Activated CD8-positive, alpha-beta memory T cell treated with anti-CD3 and anti-CD28 coated beads, Interleukin-2, amount 10 ng/mL, durations not matched to agents 7 days and 5 days (primary cell): ENCODE results near the gene TMCC3. TPM values are rescaled to one million over a fixed set of nuclear protein-coding genes. Genes with fewer than 3 reads are reported as not detected.

ENCODE experiments used
- ATAC-seq: fragments of 150-1000 bp; cut with Tn5 transposase; one replicate; pipeline ENCODE4 v1.10.0; 2021; ENCODE audit warnings: moderate library complexity
- CTCF ChIA-PET: fragments of 350-600 bp; sonication (Branson Sonifier 250); formaldehyde crosslinking; loops from one replicate; lab custom pipeline; 2021; ENCODE audit warnings: antibody characterized with exemption; lab: Charles Lee
- DNase-seq: peaks from one replicate; pipeline ENCODE4 v3.0.0-alpha.2; 2020
- H3K27ac Mint-ChIP-seq: one replicate; pipeline ENCODE4 v1.8.0; 2021; ENCODE audit warnings: mild to moderate bottlenecking, mixed read lengths
- H3K27me3 Mint-ChIP-seq: one replicate; pipeline ENCODE4 v1.8.0; 2021; ENCODE audit warnings: mixed read lengths
- H3K36me3 Mint-ChIP-seq: one replicate; pipeline ENCODE4 v1.8.0; 2021; ENCODE audit warnings: mild to moderate bottlenecking, mixed read lengths
- H3K4me1 Mint-ChIP-seq: one replicate; pipeline ENCODE4 v1.8.0; 2021; ENCODE audit warnings: mixed read lengths
- H3K4me3 Mint-ChIP-seq: one replicate; pipeline ENCODE4 v1.8.0; 2021; ENCODE audit warnings: mild to moderate bottlenecking, moderate library complexity, mixed read lengths
- H3K9me3 Mint-ChIP-seq: one replicate; pipeline ENCODE4 v1.8.0; 2022; ENCODE audit warnings: low read depth, mixed read lengths
- microRNA-seq: library from miRNA; unstranded; fragments of <30 nt; microRNA quantifications from one replicate; pipeline ENCODE4 v1.2.0, GENCODE V29; 2022
- total RNA-seq, 2 experiments: library from RNA; stranded (reverse); gene quantifications; one replicate each; pipeline ENCODE4 v1.2.3, GENCODE V29; 2021

TMCC3 gene
- total RNA-seq, 2 experiments from 2014 or later, result 0.29 to 0.33 TPM

DNA sequence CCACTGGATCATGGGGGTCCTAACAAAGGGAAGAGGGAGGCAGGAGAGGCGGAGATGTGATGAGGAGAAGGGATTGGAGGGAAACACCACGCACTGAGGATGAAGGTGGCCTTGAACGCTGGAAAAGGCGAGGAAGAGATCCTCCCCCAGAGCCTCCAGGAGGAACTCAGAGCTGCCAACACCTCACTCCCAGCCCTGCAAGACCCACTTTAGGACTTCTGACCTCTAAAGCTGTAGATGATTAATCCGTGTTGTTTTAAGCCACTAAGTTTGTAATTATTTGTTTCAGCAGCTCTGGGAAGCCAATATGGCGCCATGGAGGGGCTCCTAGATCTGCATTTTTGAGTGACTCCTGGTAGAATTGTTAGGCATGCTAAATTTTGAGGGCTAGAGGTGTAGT, 116.1 kb downstream of the TMCC3 start:
- CTCF ChIA-PET, result interaction anchor here (1.0 to 2.0 kb wide), 4 partner anchors 100 to 399 kb away, joined by 3 to 14 read pairs (median 5); no protein-coding TSS in a partner anchor
- H3K9me3 Mint-ChIP-seq, result no peaks in the 10 kb centered on the region
- no peaks in the 10 kb centered on the region for H3K36me3 Mint-ChIP-seq
- DNase-seq, result no peak
- H3K4me1 Mint-ChIP-seq, result peaks cover 27% of the 10 kb centered on the region
- peak overlapping the region; percentile 79 for H3K27ac Mint-ChIP-seq
- peaks cover 4% of the 10 kb centered on the region for H3K27me3 Mint-ChIP-seq
- no peak for ATAC-seq
- H3K4me3 Mint-ChIP-seq, result no peak overlapping the region

GRCh38 chr12:94532490-94533422, 117.6 kb downstream of the TMCC3 start:
- CTCF ChIA-PET, result interaction anchor here (1.2 to 1.5 kb wide), 3 partner anchors 99 to 398 kb away, joined by 3 to 5 read pairs (median 4); no protein-coding TSS in a partner anchor
- H3K4me3 Mint-ChIP-seq, result no peak overlapping the region
- H3K27ac Mint-ChIP-seq, result peak overlapping the region; percentile 13
- H3K9me3 Mint-ChIP-seq, result no peaks in the 10 kb centered on the region
- H3K4me1 Mint-ChIP-seq, result peaks cover 30% of the 10 kb centered on the region
- peaks cover 5% of the 10 kb centered on the region for H3K27me3 Mint-ChIP-seq
- ATAC-seq (peak; percentile 83), DNase-seq (peak; percentile 78)
- H3K36me3 Mint-ChIP-seq, result no peaks in the 10 kb centered on the region

DNA sequence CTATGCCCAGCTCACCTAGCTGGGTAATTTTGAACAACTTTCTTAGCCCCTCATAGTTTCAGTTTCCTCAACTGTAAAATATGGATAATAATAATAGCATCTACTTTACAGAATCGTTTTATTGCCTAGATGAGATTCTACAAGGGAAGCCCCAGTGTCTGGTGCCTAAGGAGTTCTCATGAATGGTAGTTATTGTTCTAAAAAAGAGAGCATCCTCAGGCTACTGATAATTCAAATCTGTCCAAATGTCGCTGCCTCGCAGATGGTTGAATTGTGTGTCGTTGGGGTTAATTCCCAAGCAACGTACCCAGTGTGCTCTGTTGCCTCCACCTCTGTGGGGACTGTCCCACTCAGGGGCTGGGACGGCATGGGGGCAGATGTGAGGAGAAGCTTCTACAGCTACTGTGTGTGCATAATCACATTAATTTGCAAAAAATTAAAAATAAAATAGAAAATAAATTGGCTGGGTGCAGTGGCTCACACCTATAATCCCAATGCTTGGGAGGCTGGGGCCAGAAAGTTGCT, 119.1 kb downstream of the TMCC3 start:
- Mint-ChIP-seq H3K9me3 (no peaks in the 10 kb centered on the region), H3K27me3 (peaks cover 8% of the 10 kb centered on the region), H3K27ac (no peak overlapping the region), H3K4me3 (no peak overlapping the region), H3K36me3 (no peaks in the 10 kb centered on the region), H3K4me1 (peaks cover 30% of the 10 kb centered on the region)
- CTCF ChIA-PET, result interaction anchor here (1.0 to 1.9 kb wide), 8 partner anchors 382 to 429 kb away, joined by 3 to 6 read pairs (median 4); no protein-coding TSS in a partner anchor
- ATAC-seq, result no peak
- no peak for DNase-seq

- no peaks in the 10 kb centered on the region for H3K9me3 Mint-ChIP-seq
- no peak overlapping the region for H3K4me3 Mint-ChIP-seq
- CTCF ChIA-PET, result interaction anchor here (1.2 kb wide), 1 partner anchor 391 kb away, joined by 3 read pairs; no protein-coding TSS in a partner anchor
- H3K27ac Mint-ChIP-seq, result no peak overlapping the region
- peaks cover 30% of the 10 kb centered on the region for H3K27me3 Mint-ChIP-seq
- DNase-seq, result no peak
- peaks cover 8% of the 10 kb centered on the region for H3K4me1 Mint-ChIP-seq
- peaks cover 2% of the 10 kb centered on the region for H3K36me3 Mint-ChIP-seq
- no peak for ATAC-seq
Observed at GRCh38 chr12:94525951-94526350, 124.4 kb downstream of the TMCC3 start.

Small RNA genes lying within 50 kb of the gene (microRNA-seq; reads per million reads assigned to microRNA genes)
- not detected for gene MIR5700

Other genes with a start within 250 kb of the TMCC3 start
- gene CEP83, start 190.7 kb downstream of the TMCC3 start, total RNA-seq, result 10 to 100 TPM; 17.1 to 20.1 TPM